Mesodermal cell (in vitro differentiated cells): ENCODE results near the gene SLIT1.
A peak's percentile ranks its signal among the peaks of the same experiment; 100 is the strongest.

ENCODE experiments used
- H3K27ac ChIP-seq: 2 replicates; pipeline ENCODE4 v1.7.0; 2013; ENCODE audit warnings: mild to moderate bottlenecking, low read depth, low read length, moderate library complexity; ENCODE audit not compliant: severe bottlenecking
- H3K36me3 ChIP-seq: 2 replicates; pipeline ENCODE4 v1.7.1; 2013; ENCODE audit warnings: mild to moderate bottlenecking, low read length, moderate library complexity; ENCODE audit not compliant: control insufficient read depth, insufficient read depth
- H3K4me1 ChIP-seq: one replicate; pipeline ENCODE4 v1.7.1; 2013; ENCODE audit warnings: mild to moderate bottlenecking, low read length; ENCODE audit not compliant: insufficient read depth, control insufficient read depth, poor library complexity, severe bottlenecking
- H3K4me3 ChIP-seq: 2 replicates; pipeline ENCODE4 v1.7.0; 2013; ENCODE audit warnings: low read length, control low read depth, mild to moderate bottlenecking; ENCODE audit not compliant: insufficient read depth, poor library complexity, severe bottlenecking; ENCODE audit errors: extremely low read depth
- H3K9me3 ChIP-seq: 2 replicates; pipeline ENCODE4 v1.7.1; 2013; ENCODE audit warnings: mild to moderate bottlenecking, low read length, moderate library complexity; ENCODE audit not compliant: control insufficient read depth
- WGBS, 2 experiments: methylation state at CpG; one replicate each; pipeline ENCODE4 v1.1.5; 2013; ENCODE audit warnings: missing lambda C conversion rate in 2 of 2; ENCODE audit not compliant: insufficient coverage in 2 of 2; 5-methylcytosine and 5-hydroxymethylcytosine counted together

SLIT1 gene

GRCh38 chr10:97203220-97203619, 17.5 kb upstream of the SLIT1 start:
- Histone ChIP-seq H3K4me1 (no peaks in the 10 kb centered on the region), H3K27ac (no peak overlapping the region), H3K36me3 (no peaks in the 10 kb centered on the region), H3K4me3 (no peak overlapping the region), H3K9me3 (no peaks in the 10 kb centered on the region)
- 82 to 83% methylated on average over 3 to 7 of the region's 7 CpGs for WGBS, 2 experiments

- no peak overlapping the region for H3K27ac ChIP-seq
- WGBS, 2 experiments: 100% methylated on average over 1 of the region's 6 CpGs; no CpG with 5 or more reads in 1 of the 2 experiments
- no peaks in the 10 kb centered on the region for H3K4me1 ChIP-seq
- H3K9me3 ChIP-seq: no peaks in the 10 kb centered on the region
- no peaks in the 10 kb centered on the region for H3K36me3 ChIP-seq
- no peak overlapping the region for H3K4me3 ChIP-seq
These were observed 14.9 kb upstream of the SLIT1 start for GRCh38 chr10:97200616-97201015.

- Histone ChIP-seq H3K9me3 (no peaks in the 10 kb centered on the region), H3K27ac (no peak overlapping the region), H3K36me3 (no peaks in the 10 kb centered on the region), H3K4me3 (no peak overlapping the region), H3K4me1 (no peaks in the 10 kb centered on the region)
- 56 to 69% methylated on average over 3 of the region's 3 CpGs for whole genome bisulfite sequencing, 2 experiments
These were observed 13.4 kb upstream of the SLIT1 start for GRCh38 chr10:97199152-97199551.

GRCh38 chr10:97197030-97197500, 11.3 kb upstream of the SLIT1 start:
- H3K27ac ChIP-seq: no peak overlapping the region
- H3K4me1 ChIP-seq: no peaks in the 10 kb centered on the region
- H3K4me3 ChIP-seq: no peak overlapping the region
- no peaks in the 10 kb centered on the region for H3K9me3 ChIP-seq
- WGBS, 2 experiments: 50% methylated on average over 4 of the region's 7 CpGs; no CpG with 5 or more reads in 1 of the 2 experiments
- H3K36me3 ChIP-seq: no peaks in the 10 kb centered on the region

- H3K27ac ChIP-seq: no peak overlapping the region
- H3K4me1 ChIP-seq: no peaks in the 10 kb centered on the region
- H3K9me3 ChIP-seq: no peaks in the 10 kb centered on the region
- WGBS, 2 experiments: 2 to 5% methylated on average over 47 to 49 of the region's 56 CpGs
- H3K36me3 ChIP-seq: no peaks in the 10 kb centered on the region
- peak overlapping the region; percentile 45 for H3K4me3 ChIP-seq
These were observed 10.7 kb upstream of the SLIT1 start for GRCh38 chr10:97196223-97197029.

GRCh38 chr10:97195706-97196222, 10.0 kb upstream of the SLIT1 start:
- H3K27ac ChIP-seq: no peak overlapping the region
- H3K9me3 ChIP-seq: no peaks in the 10 kb centered on the region
- H3K4me1 ChIP-seq: no peaks in the 10 kb centered on the region
- no peaks in the 10 kb centered on the region for H3K36me3 ChIP-seq
- peak overlapping the region; percentile 45 for H3K4me3 ChIP-seq
- 18 to 36% methylated on average over 7 to 8 of the region's 11 CpGs for WGBS, 2 experiments

GRCh38 chr10:97192952-97193435, 7.2 kb upstream of the SLIT1 start:
- WGBS, 2 experiments: 90 to 100% methylated on average over 2 to 4 of the region's 5 CpGs
- H3K4me1 ChIP-seq: no peaks in the 10 kb centered on the region
- no peak overlapping the region for H3K27ac ChIP-seq
- no peak overlapping the region for H3K4me3 ChIP-seq
- H3K9me3 ChIP-seq: no peaks in the 10 kb centered on the region
- no peaks in the 10 kb centered on the region for H3K36me3 ChIP-seq

- H3K4me1 ChIP-seq: peaks cover 2% of the 10 kb centered on the region
- no peak overlapping the region for H3K4me3 ChIP-seq
- WGBS, 2 experiments: 80 to 100% methylated on average over 1 to 2 of the region's 2 CpGs
- H3K9me3 ChIP-seq: no peaks in the 10 kb centered on the region
- H3K27ac ChIP-seq: no peak overlapping the region
- H3K36me3 ChIP-seq: no peaks in the 10 kb centered on the region
These were observed 4.7 kb upstream of the SLIT1 start for GRCh38 chr10:97190450-97190849.

GRCh38 chr10:97188261-97188711, 2.5 kb upstream of the SLIT1 start:
- Histone ChIP-seq H3K4me1 (peaks cover 3% of the 10 kb centered on the region), H3K4me3 (no peak overlapping the region), H3K36me3 (no peaks in the 10 kb centered on the region), H3K27ac (no peak overlapping the region), H3K9me3 (no peaks in the 10 kb centered on the region)
- WGBS, 2 experiments: 73 to 88% methylated on average over 7 to 9 of the region's 11 CpGs

- Histone ChIP-seq H3K36me3 (no peaks in the 10 kb centered on the region), H3K4me3 (no peak overlapping the region), H3K27ac (no peak overlapping the region), H3K4me1 (peaks cover 3% of the 10 kb centered on the region), H3K9me3 (no peaks in the 10 kb centered on the region)
- 91 to 94% methylated on average over 4 to 13 of the region's 18 CpGs for WGBS, 2 experiments
These were observed 1.2 kb upstream of the SLIT1 start for GRCh38 chr10:97186911-97187310.

GRCh38 chr10:97184971-97185325, 811 bp downstream of the SLIT1 start:
- H3K4me3 ChIP-seq: no peak overlapping the region
- H3K9me3 ChIP-seq: no peaks in the 10 kb centered on the region
- no peaks in the 10 kb centered on the region for H3K36me3 ChIP-seq
- 28 to 29% methylated on average over 10 to 16 of the region's 17 CpGs for WGBS, 2 experiments
- H3K4me1 ChIP-seq: peaks cover 3% of the 10 kb centered on the region
- no peak overlapping the region for H3K27ac ChIP-seq
